ENCODE results near the gene FEZ2.
A peak's percentile ranks its signal among the peaks of the same experiment; 100 is the strongest.

The FEZ2 gene

DNA sequence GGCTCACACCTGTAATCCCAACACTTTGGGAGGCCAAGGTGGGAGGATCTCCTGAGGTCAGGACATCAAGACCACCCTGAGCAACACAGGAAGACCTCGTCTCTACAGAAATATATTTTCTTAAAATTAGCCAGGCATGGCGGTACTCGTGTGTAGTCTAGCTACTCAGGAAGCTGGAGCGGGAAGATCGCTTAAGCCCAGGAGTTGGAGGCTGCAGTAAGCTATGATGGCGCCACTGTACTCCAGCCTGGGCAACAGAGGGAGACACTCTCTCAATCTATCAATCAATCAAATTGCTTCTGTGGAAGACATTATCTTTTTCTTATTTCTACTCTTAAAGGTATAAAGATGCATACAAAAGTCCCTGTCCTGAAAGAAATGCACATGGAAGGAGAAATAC is 11.3 kb downstream of the FEZ2 start:
- DNase-seq, result no peak

DNA sequence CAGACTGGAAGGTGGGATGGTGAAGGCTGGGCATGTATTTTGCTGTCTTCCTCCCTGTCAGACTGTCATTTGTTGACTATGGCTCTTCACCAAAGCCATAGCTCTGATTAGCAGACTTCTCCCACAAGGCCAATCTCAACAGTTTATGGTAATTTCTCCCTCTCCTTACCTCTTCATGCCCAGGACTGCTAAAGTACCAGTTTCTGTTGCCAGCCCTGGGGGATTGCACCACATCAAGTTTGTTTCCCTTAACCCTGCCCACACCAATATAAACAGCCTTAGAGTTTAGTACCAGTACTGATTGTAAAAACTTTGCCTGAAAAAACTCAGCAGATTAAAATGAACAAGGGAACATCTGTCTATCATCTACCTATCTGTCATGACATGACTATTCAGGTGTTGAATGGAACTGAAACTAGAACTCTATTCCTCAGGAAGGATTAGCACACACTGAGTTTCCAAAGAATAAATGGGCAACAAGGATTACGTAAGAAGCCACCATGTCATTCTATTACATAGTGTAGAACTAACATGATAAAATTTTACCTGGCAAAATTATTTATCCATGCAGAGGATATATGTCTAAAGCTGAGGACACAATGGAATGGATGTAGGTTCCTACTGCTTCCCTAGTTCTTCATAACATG is 13.7 kb downstream of the FEZ2 start:
- DNase-seq, result no peak

DNA sequence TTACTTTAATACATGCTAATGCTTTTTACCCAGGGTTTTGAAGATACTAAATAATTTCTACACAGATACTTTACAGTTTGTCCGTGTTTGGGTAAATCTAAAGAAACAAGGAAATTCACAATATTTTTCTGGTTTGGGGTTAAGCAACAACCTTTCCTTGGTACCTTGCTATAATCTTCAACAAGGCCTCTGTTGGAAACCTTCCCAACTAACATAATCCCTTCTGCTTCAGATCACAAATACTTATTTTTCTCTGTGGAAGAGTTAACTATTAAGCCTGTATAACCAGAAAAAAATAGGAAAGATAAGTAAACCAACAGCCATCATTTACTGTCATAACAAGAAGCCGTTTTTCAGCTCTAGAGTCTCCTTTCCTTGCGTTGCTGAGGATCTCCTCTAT is 15.0 kb downstream of the FEZ2 start:
- DNase-seq, result no peak

DNA sequence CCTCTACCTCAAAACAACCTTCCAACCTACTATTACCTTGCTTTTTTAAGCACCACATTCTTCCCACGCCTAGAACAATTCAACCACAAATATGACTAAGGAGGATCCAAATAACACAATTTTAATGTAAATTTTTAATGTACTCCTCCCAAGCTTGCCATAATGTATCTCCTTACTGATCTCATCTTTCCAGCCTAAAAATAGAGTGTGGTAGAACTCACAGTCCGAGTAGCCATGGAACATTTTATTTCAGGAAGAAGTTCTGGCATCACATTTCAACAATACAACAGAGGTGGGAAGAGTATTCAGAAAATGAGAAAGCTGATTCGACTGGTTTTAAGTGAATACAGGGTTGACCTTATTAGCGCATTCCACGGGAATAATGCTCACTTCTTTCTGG is 15.4 kb downstream of the FEZ2 start:
- no peak for DNase-seq

DNA sequence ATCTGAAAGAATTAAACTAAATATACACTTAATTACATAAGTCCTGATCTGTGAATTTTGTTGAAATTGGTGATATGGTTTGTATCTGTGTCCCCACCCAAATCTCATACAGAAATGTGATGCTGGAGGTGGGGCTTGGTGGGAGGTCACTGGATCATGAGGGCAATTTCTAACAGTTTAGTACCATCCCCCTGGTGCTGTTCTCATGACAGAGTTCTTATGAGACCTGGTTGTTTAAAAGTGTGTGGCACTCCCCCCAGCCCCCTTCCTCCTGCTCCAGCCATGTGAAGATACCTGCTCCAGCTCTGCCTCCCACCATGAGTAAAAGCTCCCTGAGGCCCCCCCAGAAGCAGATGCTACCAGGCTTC is 18.7 kb downstream of the FEZ2 start:
- DNase-seq, result no peak

DNA sequence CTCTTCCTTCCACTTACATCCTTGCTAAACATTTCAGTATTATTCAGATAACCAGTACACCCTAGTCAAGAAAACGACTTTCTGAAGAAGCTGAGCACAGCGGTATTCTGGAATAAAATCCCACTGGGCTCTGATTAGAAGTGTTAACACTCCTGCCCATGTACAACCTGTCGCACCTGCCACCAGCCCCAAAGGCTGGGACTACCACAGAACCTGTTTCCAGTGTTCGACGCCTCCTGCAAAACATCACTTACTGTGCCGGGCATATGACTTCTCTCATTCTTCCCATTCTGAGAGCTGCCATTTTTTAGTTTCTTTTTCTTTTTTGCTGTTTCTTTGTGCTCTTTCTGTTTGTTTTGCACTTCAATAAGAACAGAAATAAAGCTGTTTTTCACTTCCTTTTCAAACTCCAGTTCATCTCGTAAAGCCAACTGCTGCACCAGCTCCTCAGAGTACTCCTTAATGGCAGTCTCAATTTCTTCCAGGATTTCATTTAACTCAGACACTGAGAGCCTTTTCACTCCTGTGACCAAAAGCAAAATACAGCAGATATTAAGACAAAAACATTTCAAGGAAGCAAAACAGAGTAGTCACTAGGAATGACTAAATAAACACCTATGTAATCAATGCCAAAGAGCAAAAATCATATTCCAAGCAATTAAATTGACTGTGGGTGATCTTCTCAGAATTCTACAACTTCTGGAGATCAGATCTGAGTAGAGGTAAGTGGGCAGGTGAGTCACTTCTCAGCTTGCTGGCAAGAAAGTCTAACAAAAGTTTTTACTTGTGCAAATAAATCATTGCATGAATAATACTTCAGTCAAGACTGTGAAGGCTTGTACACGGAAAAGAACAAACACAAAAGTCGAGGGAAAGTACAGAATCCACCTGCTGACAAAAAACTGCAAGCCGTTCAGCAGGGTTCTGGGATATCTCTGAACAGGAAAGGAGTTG is 19.3 kb downstream of the FEZ2 start:
- no peak for DNase-seq

DNA sequence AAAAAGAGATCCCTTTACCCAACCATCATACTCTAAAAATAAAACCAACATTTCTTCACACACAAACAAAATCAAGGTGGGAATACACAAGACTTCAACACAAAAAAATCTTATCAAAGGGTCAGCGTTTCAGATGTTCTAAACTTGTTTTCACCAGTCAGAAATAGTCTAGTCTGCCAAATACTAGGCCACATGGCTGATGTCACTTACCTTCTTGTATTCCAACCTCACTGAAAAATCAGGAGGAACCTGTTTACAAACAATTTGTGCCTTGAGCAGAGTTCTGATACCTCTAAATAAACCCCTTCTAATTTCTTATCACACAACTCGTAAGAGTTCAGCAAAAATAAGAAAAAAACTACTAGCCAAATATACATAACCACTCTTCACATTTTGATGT is 20.1 kb downstream of the FEZ2 start:
- DNase-seq, result no peak

DNA sequence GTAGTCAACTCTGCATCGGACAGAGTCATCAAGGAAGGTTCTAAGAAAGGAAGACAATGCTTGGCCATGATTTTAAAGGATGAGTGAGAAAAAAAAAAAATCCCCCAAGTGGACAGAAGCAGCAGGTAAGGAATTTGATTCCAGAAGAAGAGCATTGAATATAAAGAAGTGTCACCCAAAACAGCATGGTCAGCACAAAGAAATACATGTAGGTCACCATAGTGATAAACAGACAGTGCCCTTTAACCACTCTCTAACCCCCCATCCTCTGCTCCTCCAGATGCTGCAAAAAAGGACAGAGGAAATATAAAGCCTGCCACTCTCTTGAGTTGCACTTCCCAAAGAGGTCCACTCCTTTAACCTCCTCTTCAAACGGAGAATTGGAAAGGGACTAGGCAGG is 23.4 kb downstream of the FEZ2 start:
- no peak for DNase-seq

DNA sequence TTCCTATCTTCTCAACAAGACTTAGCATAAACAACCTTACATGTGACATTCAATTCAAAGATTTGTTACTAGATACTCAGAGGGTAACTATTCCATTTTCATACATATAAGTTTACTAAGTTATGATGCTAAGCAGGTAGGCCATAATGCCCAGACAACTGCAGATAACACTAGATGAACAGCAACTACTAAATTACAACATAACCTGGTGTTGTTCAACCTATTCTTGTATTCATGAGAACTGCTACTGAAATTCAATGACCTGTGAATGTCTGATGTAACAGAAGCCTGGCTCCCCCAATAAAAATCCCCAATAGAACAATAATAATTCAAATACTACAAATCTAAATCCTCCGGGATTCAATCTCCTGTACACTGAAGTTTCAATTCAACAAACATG is 24.8 kb downstream of the FEZ2 start:
- DNase-seq, result no peak

DNA sequence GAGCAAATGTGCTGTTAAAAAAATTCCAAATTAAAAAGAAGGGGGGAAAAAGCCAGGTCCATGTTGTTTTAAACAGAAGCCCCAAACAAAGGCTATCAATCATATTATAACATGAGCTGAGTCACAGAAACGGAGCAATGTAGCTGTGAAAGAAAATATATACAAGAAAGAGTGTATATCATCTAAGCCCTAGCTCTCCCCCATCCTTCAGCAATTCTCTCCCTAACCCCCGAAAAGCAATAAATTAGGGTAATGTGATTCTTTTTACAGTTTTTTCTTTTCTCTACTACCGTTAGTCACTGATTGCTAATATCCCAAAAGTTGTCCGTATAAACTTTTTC is 25.3 kb downstream of the FEZ2 start:
- DNase-seq, result no peak

DNA sequence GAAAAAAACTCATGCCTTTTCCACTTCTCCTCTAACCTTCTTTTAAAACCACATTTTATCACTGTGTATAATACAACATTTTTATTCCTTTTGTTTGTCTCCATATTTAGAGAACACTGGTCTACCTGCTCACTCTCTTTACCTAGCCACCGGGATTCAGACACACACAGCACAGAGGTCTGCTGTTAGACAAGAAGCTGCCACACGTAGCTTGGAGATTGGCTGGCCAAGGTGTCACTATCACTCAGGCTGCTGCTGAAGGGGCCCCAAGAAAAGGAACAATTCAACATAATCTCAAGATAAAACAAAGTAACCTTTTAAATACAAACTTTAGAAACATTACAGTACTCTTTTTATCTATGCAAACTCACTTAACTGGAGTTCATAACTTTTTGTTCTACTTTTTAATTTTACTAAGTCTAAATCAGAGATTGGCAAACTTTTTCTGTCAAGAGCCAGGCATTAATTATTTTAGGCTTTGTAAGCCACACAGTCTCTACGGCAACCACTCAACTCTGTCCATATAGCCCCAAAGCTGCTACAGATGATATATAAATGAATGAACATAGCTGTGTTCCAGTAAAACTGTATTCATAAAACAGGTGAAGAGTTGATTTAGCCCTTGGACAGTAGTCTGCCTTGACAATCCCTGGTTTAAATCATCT is 25.8 kb downstream of the FEZ2 start:
- DNase-seq, result no peak

DNA sequence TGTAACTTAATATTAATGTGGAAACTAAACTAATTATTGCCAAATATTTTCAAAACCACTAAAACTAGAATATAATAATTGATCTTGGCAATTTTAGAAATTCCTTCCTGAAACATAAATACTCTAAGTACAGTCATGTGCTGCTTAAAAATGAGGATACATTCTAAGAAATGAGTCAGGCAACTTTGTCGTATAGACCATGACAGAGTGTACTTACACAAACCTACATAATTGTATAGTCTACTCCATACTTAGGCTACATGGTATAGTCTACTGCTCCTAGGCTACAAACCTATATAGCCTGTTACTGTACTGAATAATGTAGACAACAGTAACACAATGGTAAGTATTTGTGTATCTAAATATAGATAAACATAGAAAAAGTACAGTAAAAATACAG is 27.6 kb downstream of the FEZ2 start:
- DNase-seq, result no peak

DNA sequence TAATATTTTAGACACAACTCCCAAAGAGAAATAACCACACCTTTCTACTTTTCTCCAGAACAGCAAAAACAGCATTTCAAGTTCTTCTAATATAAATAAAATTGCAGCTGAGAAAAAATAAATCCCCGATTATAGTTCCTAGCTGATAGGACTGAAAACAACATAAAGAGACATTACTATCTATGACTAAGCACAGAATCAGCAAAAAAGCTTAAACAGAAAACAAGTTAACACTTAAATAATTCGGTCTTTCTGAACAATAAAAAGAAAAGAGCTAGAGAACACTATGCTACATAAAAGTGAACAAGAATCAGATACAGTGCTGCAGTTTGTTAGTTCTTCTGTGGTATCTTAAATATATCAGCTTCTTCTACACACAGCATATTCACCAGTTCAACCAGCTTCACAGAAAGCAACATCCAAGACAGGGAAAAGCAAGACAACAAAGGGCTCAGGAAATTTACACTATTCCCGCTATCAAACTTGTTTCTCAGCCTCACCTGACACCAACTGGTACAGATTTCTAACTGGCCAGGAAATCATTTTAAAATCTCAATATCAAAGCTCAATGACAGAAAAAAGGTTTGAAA is 28.6 kb downstream of the FEZ2 start:
- DNase-seq, result no peak

DNA sequence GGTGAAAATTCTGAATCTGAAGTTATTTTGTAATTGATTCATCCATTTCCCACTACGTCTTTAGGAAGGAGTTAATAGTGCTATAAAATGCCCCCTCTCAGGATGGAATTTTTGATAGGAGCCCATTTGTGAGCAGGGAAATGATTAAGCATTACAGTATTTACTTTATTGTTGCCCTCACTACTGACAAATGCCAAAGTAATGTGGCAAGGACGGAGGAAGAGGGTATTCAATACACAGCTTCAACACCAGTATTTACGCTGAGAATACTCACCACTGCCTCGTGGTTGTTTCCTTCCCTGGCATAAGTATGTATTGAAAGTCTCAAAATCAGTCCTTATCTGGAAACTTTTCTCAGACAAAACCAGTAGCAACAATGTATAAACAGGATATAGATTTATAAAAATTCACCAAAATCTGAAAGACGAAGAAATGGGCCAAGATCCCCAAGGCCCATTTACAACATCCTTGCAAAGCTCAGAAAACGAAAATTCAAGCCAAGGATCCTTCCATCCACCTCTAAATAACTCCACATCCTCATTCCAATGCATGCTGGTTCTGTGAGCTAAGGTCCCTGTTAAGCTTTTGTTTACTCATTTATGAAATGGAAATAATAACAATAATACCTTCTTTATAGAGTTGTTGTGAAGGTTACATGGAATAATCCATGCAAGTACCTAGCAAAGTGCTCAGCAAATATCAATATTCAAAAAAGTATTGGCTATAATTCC is 29.3 kb downstream of the FEZ2 start:
- DNase-seq, result no peak

DNA sequence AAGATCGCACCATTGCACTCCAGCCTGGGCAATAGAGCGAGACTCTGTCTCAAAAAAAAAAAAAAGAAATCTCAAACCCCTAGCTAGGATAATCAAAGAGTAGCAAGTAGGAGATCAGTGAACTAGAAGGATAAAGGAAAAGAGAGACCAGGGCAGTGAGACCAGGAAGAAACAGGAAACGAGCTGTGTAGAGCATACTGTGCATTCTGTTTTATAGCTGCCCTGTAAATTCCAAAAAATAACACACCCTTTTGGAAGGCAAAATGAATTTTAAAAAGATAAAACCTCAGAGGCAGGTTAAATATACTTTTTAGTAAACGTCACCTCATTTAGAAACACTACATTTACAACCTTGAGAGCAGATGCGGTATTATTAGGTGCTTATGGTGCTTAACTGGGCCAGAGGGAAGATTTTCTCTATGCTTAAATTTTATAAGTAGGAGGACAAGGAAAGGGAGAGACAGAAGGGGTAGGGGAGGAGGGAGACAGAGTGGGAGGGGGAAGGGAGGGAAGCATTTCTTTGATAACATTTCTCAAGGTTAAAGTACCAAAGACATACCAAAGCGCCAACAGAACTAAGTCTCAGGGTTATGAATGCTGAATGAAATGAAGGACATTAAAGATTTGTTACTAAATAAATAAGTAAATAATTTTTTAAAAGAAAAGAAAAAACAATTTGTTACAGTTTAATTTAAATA is 30.1 kb downstream of the FEZ2 start:
- DNase-seq, result no peak

DNA sequence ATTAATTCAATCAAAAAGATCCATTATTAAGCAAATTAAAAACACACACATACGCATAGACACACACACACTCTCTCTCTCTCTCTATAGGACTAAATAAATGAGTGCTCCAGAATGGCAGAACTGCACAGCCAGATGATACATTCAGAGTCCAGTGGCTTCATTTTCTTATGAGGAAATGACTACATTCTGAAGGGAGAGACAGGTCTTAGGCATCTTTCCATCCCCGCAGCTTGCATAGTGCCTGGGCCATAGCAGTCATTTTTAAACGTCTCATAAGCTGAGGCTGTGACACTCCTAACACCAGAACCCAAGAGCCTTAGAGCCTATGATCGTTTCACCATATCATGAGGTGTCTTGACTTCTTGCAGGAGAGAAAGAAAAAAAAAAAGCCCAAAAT is 31.1 kb downstream of the FEZ2 start:
- no peak for DNase-seq

DNA sequence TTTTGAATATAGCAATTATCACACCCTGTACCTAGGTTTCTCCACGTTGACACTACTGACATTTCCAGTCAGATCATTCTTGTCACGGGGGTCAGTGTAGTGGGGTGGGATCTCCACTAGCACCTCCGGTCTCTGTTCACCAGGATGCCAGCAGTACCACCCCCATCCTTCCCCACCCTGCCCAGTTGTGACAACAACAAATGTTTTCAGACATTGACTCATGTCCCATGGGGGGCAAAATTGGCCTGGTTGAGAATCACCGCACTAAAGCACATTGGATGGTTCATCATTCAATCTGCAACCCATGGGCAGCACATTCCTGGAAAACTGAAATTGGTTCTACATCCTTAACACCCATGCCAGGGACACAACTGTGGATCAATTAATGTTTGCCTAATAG is 32.3 kb downstream of the FEZ2 start:
- DNase-seq, result no peak

DNA sequence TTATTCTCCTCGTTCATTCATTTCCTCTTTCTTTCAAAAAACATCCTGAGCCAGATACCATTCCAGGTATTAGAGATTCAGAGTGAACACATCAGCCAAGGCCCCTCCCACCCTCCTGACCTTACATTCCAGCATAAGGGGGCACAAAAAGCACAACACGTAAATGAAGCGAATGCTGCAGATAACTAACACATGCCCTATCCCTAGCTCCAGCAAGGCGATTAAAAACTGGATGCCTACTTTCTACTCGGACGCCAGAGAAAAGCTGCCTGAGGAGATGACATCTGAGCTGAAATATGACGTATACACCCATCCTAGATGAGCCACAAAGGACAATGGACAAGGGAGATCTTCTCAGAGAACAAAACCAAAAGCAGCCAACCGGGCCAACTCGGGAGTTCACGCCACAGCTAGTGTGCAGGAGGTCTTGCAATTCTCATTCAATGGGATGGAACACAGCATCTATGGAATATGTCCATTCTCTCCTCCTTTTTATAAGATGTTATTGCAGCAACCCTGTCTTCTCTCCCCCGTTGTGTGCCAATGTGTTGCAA is 33.5 kb downstream of the FEZ2 start:
- no peak for DNase-seq

DNA sequence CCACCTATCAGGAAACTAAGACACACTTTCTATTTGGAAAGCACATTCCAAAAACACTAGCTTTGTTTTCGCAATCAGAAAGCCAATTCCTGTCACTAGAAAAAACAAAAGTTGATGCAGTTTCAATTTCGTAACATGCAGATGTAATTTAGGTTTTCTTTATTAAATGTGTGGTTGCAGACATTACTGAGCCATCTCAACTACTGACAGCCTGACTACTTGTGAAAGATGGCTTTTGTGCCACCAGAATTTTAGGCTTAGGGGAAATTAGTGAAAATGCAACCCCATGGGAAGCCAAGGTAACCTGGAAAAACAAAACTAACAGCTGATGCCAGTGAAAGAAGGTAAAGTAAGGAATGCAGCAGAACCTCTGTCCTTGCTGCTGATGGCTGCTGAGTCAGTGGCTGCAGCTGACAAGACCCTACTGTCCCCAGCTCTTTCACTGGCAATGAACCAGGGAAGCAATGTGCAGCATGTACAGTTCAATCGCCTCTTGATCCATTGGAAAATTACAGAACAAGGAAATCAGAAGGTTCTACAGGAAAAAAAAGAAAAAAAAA is 34.9 kb downstream of the FEZ2 start:
- DNase-seq, result no peak

DNA sequence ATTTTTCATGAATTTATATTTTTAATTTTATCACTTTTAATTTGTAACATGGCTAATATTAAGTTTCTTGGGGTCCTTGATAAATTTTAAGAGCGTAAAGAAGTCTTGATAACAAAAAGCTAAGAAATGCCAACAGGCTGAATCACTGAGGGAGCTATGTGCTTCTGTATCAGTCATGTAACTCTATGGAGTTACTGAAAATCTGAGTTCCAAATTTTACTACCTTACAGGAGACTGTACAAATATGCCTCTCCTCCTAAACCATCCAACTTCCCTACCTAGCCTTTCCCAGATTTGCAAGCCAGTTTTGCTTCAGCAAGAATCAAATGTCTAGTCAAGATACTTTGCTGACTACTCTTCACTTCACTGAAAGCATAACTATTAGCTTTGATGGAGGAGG is 35.7 kb downstream of the FEZ2 start:
- peak; percentile 26 for DNase-seq

DNA sequence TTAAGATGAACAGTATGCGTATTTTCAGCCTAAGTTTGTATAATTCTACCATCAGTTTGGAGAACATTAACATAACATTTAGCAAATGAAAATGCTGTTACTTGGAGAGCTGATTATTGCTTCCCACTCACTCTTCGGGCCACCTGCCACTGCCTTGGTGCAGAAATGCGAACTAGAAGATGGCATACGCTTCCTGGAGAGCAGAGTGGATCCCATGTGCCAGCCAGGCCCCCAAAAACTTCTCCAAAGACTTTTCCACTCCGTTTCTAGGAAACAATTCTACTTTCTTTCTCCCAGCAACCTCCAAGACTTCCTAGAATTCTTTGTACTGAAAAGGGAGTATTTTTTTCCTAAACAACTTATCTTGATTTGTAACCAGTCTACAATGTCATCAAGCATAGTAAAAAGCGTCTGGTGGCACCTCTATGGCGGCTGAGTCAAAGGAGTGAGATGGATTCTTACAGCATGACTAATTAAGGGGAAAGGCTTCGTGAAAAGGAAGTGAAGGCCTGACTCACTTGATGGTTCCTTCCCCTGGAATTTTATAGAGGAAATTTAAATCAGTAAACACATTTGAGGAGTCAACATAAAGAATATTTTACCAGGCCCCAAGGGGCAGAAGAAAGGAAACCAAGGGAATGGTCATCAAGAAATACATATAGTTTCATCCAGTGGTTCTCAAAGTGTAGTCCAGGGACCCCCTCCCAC is 36.6 kb downstream of the FEZ2 start:
- DNase-seq, result peak; percentile 79

Data from amniotic stem cell (primary cell).